Neural crest cell (in vitro differentiated cells): Measurements from ENCODE around the gene MTURN. TPM values are rescaled to one million over a fixed set of nuclear protein-coding genes. Genes with fewer than 3 reads are reported as not detected.
"Not testable (repeated sequence)": the region's sequence is repeated elsewhere in the genome, so short reads cannot be mapped to it uniquely, and the experiment has no call there.

ENCODE experiments used
- DNase-seq: peaks from one replicate; pipeline ENCODE4 v3.0.0; 2021; ENCODE audit warnings: low read depth, mixed read lengths, low spot score
- H3K27ac Mint-ChIP-seq: one replicate; pipeline ENCODE4 v1.8.0; 2021; ENCODE audit warnings: mild to moderate bottlenecking, mixed read lengths; ENCODE audit not compliant: unreplicated experiment
- H3K27me3 Mint-ChIP-seq: 2 replicates; pipeline ENCODE4 v1.8.0; 2021; ENCODE audit warnings: low read depth, mild to moderate bottlenecking, mixed read lengths
- H3K36me3 Mint-ChIP-seq: 2 replicates; pipeline ENCODE4 v1.8.0; 2021; ENCODE audit warnings: low read depth, mild to moderate bottlenecking, mixed read lengths
- H3K4me1 Mint-ChIP-seq: 2 replicates; pipeline ENCODE4 v1.8.0; 2021; ENCODE audit warnings: mixed read lengths
- H3K4me3 Mint-ChIP-seq: one replicate; pipeline ENCODE4 v1.8.0; 2021; ENCODE audit warnings: mild to moderate bottlenecking, mixed read lengths
- H3K9me3 Mint-ChIP-seq: 2 replicates; pipeline ENCODE4 v1.8.0; 2021; ENCODE audit warnings: mixed read lengths
- CTCF ChIP-seq: fragments of 200-600 bp; sonication (generic); conservative IDR thresholded peaks from 2 replicates; pipeline ENCODE4 v1.5.0; 2021; ENCODE audit warnings: antibody characterized with exemption, mild to moderate bottlenecking
- total RNA-seq: library from RNA; stranded (reverse); gene quantifications from 2 replicates; pipeline ENCODE4 v1.2.1, GENCODE V29; 2021

MTURN gene
- total RNA-seq, 1 donor from 2014 or later, result 6.6 TPM

GRCh38 chr7:30091491-30091912 lies 43.3 kb upstream of the MTURN start:
- no peak overlapping the region for H3K27ac Mint-ChIP-seq
- peaks cover 31% of the 10 kb centered on the region for H3K36me3 Mint-ChIP-seq
- DNase-seq, result no peak
- peaks cover 2% of the 10 kb centered on the region for H3K9me3 Mint-ChIP-seq
- H3K27me3 Mint-ChIP-seq, result no peaks in the 10 kb centered on the region
- H3K4me1 Mint-ChIP-seq, result no peaks in the 10 kb centered on the region
- TF ChIP-seq CTCF, result no peak
- no peak overlapping the region for H3K4me3 Mint-ChIP-seq

GRCh38 chr7:30091987-30092386 lies 42.8 kb upstream of the MTURN start:
- H3K27ac Mint-ChIP-seq, result no peak overlapping the region
- DNase-seq, result no peak
- H3K36me3 Mint-ChIP-seq, result peaks cover 34% of the 10 kb centered on the region
- H3K9me3 Mint-ChIP-seq, result peaks cover 3% of the 10 kb centered on the region
- no peak for TF ChIP-seq CTCF
- no peaks in the 10 kb centered on the region for H3K27me3 Mint-ChIP-seq
- no peaks in the 10 kb centered on the region for H3K4me1 Mint-ChIP-seq
- H3K4me3 Mint-ChIP-seq, result no peak overlapping the region

GRCh38 chr7:30093420-30093952 lies 41.3 kb upstream of the MTURN start:
- no peak overlapping the region for H3K27ac Mint-ChIP-seq
- H3K36me3 Mint-ChIP-seq, result peaks cover 44% of the 10 kb centered on the region

GRCh38 chr7:30098599-30098998 lies 36.2 kb upstream of the MTURN start:
- H3K27me3 Mint-ChIP-seq, H3K27ac Mint-ChIP-seq, DNase-seq, H3K4me3 Mint-ChIP-seq, H3K4me1 Mint-ChIP-seq: not testable (repeated sequence)
- H3K9me3 Mint-ChIP-seq, result peaks cover 16% of the 10 kb centered on the region
- H3K36me3 Mint-ChIP-seq, result peaks cover 56% of the 10 kb centered on the region

More at GRCh38 chr7:30093420-30093952, 41.3 kb upstream of the MTURN start:
- H3K27me3 Mint-ChIP-seq, result no peaks in the 10 kb centered on the region
- no peak for TF ChIP-seq CTCF
- no peaks in the 10 kb centered on the region for H3K4me1 Mint-ChIP-seq
- DNase-seq, result no peak
- no peak overlapping the region for H3K4me3 Mint-ChIP-seq
- peaks cover 9% of the 10 kb centered on the region for H3K9me3 Mint-ChIP-seq

GRCh38 chr7:30102281-30102680 lies 32.5 kb upstream of the MTURN start:
- TF ChIP-seq CTCF, result no peak
- H3K4me1 Mint-ChIP-seq, result no peaks in the 10 kb centered on the region
- H3K27me3 Mint-ChIP-seq, result no peaks in the 10 kb centered on the region
- peaks cover 33% of the 10 kb centered on the region for H3K36me3 Mint-ChIP-seq
- no peak overlapping the region for H3K27ac Mint-ChIP-seq
- peaks cover 11% of the 10 kb centered on the region for H3K9me3 Mint-ChIP-seq
- DNase-seq, result no peak
- no peak overlapping the region for H3K4me3 Mint-ChIP-seq

- no peak for TF ChIP-seq CTCF
- Mint-ChIP-seq H3K36me3 (peaks cover 23% of the 10 kb centered on the region), H3K4me1 (no peaks in the 10 kb centered on the region), H3K27me3 (no peaks in the 10 kb centered on the region), H3K4me3 (no peak overlapping the region), H3K27ac (no peak overlapping the region), H3K9me3 (peaks cover 8% of the 10 kb centered on the region)
- no peak for DNase-seq
These were observed 30.6 kb upstream of the MTURN start for GRCh38 chr7:30104157-30104556.
